PC-3 (cell line): ENCODE results near the gene GP2.

Experiments used
- EZH2 ChIP-seq: fragments of 300-600 bp; sonication (generic); IDR thresholded peaks from one replicate; pipeline ENCODE4 v1.6.1; 2017; ENCODE audit warnings: antibody characterized with exemption, mild to moderate bottlenecking, low read length; ENCODE audit not compliant: unreplicated experiment
- EZH2phosphoT487 ChIP-seq: fragments of 300-600 bp; sonication (generic); IDR thresholded peaks from 2 replicates; pipeline ENCODE4 v1.6.1; 2018; ENCODE audit warnings: mild to moderate bottlenecking, antibody characterized with exemption, low read length, borderline replicate concordance
- TF ChIP-seq, protein P1 (sequence below): fragments of 300-600 bp; sonication (generic); conservative IDR thresholded peaks from 2 replicates; pipeline ENCODE4 v1.5.1; 2017; ENCODE audit warnings: antibody characterized with exemption, low read depth, mild to moderate bottlenecking, low read length

DNA sequence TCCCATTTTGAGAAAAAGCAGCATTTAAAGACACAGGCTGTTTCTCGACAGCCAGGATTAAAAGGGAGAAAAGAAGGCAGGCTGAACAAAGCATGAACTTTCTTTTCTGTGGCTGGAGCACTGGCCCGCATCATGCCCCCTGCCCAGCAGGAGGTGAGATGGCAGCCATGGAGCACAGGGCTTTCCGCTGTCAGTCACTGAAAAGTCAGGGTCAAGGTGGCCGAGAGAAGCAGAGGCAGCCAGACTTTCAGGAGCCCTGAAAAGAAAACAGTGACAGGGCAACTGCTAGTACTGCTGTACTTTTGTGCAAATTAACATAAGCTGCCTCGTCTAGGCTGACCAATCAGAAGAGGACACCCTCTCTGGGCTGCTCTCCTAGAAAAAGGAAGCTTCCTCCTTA, 5.8 kb upstream of the GP2 start:
- TF ChIP-seq, protein P1, sequence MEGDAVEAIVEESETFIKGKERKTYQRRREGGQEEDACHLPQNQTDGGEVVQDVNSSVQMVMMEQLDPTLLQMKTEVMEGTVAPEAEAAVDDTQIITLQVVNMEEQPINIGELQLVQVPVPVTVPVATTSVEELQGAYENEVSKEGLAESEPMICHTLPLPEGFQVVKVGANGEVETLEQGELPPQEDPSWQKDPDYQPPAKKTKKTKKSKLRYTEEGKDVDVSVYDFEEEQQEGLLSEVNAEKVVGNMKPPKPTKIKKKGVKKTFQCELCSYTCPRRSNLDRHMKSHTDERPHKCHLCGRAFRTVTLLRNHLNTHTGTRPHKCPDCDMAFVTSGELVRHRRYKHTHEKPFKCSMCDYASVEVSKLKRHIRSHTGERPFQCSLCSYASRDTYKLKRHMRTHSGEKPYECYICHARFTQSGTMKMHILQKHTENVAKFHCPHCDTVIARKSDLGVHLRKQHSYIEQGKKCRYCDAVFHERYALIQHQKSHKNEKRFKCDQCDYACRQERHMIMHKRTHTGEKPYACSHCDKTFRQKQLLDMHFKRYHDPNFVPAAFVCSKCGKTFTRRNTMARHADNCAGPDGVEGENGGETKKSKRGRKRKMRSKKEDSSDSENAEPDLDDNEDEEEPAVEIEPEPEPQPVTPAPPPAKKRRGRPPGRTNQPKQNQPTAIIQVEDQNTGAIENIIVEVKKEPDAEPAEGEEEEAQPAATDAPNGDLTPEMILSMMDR: no peak
- TF ChIP-seq EZH2 (no peak), EZH2phosphoT487 (no peak)
